Measurements from ENCODE around the gene WNT1.

DNA sequence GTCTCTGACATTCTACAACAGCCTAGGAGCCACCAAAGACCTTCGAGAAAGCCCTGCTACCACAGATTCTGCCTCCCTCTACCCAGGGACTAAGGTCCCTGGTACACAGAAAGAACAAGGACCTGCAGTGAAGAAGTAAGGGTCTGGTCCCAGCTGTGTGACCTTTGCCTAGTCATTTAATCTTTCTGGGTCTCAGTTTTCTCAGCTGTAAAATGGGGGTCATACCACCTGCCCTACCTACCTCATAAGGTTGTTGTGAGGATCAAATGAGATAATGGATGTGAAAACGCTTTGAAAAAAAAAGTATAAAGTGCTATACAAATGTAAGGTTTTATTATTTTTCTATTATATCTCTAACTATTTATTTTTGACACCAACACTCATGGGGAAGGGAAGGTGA, 45.7 kb downstream of the WNT1 start:
- TF ChIP-seq, protein P1, sequence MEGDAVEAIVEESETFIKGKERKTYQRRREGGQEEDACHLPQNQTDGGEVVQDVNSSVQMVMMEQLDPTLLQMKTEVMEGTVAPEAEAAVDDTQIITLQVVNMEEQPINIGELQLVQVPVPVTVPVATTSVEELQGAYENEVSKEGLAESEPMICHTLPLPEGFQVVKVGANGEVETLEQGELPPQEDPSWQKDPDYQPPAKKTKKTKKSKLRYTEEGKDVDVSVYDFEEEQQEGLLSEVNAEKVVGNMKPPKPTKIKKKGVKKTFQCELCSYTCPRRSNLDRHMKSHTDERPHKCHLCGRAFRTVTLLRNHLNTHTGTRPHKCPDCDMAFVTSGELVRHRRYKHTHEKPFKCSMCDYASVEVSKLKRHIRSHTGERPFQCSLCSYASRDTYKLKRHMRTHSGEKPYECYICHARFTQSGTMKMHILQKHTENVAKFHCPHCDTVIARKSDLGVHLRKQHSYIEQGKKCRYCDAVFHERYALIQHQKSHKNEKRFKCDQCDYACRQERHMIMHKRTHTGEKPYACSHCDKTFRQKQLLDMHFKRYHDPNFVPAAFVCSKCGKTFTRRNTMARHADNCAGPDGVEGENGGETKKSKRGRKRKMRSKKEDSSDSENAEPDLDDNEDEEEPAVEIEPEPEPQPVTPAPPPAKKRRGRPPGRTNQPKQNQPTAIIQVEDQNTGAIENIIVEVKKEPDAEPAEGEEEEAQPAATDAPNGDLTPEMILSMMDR (IDR thresholded peaks at IDR 0.05 in 2 of 3, conservative IDR thresholded peaks at IDR 0.05 in 1 of 3; ENCODE audit: insufficient read depth in 2 of 3, low read depth in 1 of 3, low read length in 3 of 3): no peak
- no peak for TF ChIP-seq POLR2AphosphoS5 (IDR thresholded peaks at IDR 0.05; ENCODE audit: control insufficient read depth, insufficient read depth, low read depth, low read length)
- TF ChIP-seq MTA1 (IDR thresholded peaks at IDR 0.05; ENCODE audit: borderline replicate concordance): no peak

Data from K562 (cell line).